Liver (tissue), 9 donors: ENCODE results near the gene NKAPD1. TPM values are rescaled to one million over a fixed set of nuclear protein-coding genes. Genes with fewer than 3 reads are reported as not detected.
"Not testable (repeated sequence)": the region's sequence is repeated elsewhere in the genome, so short reads cannot be mapped to it uniquely, and the experiment has no call there.

Experiments used
- DNase-seq: peaks from one replicate; pipeline ENCODE4 v3.0.0-alpha.2; 2017; ENCODE audit warnings: low spot score
- H3K27ac ChIP-seq, 2 donors: one replicate each; pipeline ENCODE4 v1.7.0; 2013; ENCODE audit warnings: inconsistent platforms in 2 of 2, low read length in 2 of 2, control low read depth in 1 of 2, low read depth in 1 of 2, mild to moderate bottlenecking in 1 of 2
- H3K27me3 ChIP-seq, 4 donors: one replicate each; pipeline versions ENCODE4 v1.6.1 to v1.7.0; 2013; ENCODE audit warnings: low read length in 3 of 4, inconsistent platforms in 1 of 4, mild to moderate bottlenecking in 1 of 4, moderate library complexity in 1 of 4; ENCODE audit not compliant: control insufficient read depth in 4 of 4, insufficient read depth in 4 of 4
- H3K36me3 ChIP-seq, 4 donors: one replicate each; pipeline versions ENCODE4 v1.6.1 to v1.7.0; 2013; ENCODE audit warnings: low read length in 3 of 4, mild to moderate bottlenecking in 3 of 4, low read depth in 1 of 4, moderate library complexity in 1 of 4; ENCODE audit not compliant: control insufficient read depth in 4 of 4, insufficient read depth in 3 of 4
- H3K4me1 ChIP-seq, 4 donors: one replicate each; pipeline versions ENCODE4 v1.6.1 to v1.7.0; 2013; ENCODE audit warnings: low read length in 3 of 4, mild to moderate bottlenecking in 3 of 4, moderate library complexity in 1 of 4; ENCODE audit not compliant: control insufficient read depth in 4 of 4, insufficient read depth in 4 of 4
- H3K4me3 ChIP-seq, 3 donors: one replicate each; pipeline versions ENCODE4 v1.6.1 to v1.7.0; 2013; ENCODE audit warnings: low read length in 3 of 3, control low read depth in 1 of 3, low read depth in 1 of 3, mild to moderate bottlenecking in 1 of 3
- H3K9ac ChIP-seq, 2 donors: one replicate each; pipeline ENCODE4 v1.7.0; 2013; ENCODE audit warnings: low read length in 2 of 2, mild to moderate bottlenecking in 2 of 2, moderate library complexity in 2 of 2, control low read depth in 1 of 2, low read depth in 1 of 2
- H3K9me3 ChIP-seq, 4 donors: one replicate each; pipeline versions ENCODE4 v1.6.1 to v1.7.0; 2013; ENCODE audit warnings: low read length in 3 of 4; ENCODE audit not compliant: control insufficient read depth in 4 of 4
- EGR1 ChIP-seq, 2 donors: IDR thresholded peaks; 2 replicates each; pipeline ENCODE4 v1.6.1; 2016 to 2018; ENCODE audit warnings: antibody characterized with exemption in 2 of 2, low read depth in 2 of 2
- FOXA1 ChIP-seq: IDR thresholded peaks from 2 replicates; pipeline ENCODE4 v1.6.1; 2016; ENCODE audit warnings: antibody characterized with exemption
- FOXA2 ChIP-seq: IDR thresholded peaks from 2 replicates; pipeline ENCODE4 v1.6.1; 2016; ENCODE audit warnings: antibody characterized with exemption
- GABPA ChIP-seq, 2 donors: IDR thresholded peaks in 1 of 2; conservative IDR thresholded peaks in 1 of 2; 2 replicates each; pipeline ENCODE4 v1.6.1; 2016; ENCODE audit warnings: antibody characterized with exemption in 2 of 2, mild to moderate bottlenecking in 1 of 2, moderate library complexity in 1 of 2
- HNF4A ChIP-seq, 2 donors: conservative IDR thresholded peaks; 2 replicates each; pipeline ENCODE4 v1.6.1; 2016; ENCODE audit warnings: antibody characterized with exemption in 2 of 2, mild to moderate bottlenecking in 2 of 2
- HNF4G ChIP-seq: IDR thresholded peaks from 2 replicates; pipeline ENCODE4 v1.6.1; 2016; ENCODE audit warnings: antibody characterized with exemption
- JUND ChIP-seq, 2 donors: IDR thresholded peaks; 2 replicates each; pipeline ENCODE4 v1.6.1; 2016; ENCODE audit warnings: antibody characterized with exemption in 2 of 2
- NR2F2 ChIP-seq: IDR thresholded peaks from 2 replicates; pipeline ENCODE4 v1.6.1; 2016; ENCODE audit warnings: antibody characterized with exemption
- RAD21 ChIP-seq, 2 donors: IDR thresholded peaks; 2 replicates each; pipeline ENCODE4 v1.6.1; 2016; ENCODE audit warnings: antibody characterized with exemption in 2 of 2, mild to moderate bottlenecking in 2 of 2
- RXRA ChIP-seq, 2 donors: IDR thresholded peaks; 2 replicates each; pipeline ENCODE4 v1.6.1; 2017 to 2018; ENCODE audit warnings: antibody characterized with exemption in 2 of 2, mild to moderate bottlenecking in 1 of 2
- SP1 ChIP-seq: IDR thresholded peaks from 2 replicates; pipeline ENCODE4 v1.6.1; 2018; ENCODE audit warnings: antibody characterized with exemption, mild to moderate bottlenecking
- TAF1 ChIP-seq: conservative IDR thresholded peaks from 2 replicates; pipeline ENCODE4 v1.6.1; 2016; ENCODE audit warnings: antibody characterized with exemption, mild to moderate bottlenecking
- YY1 ChIP-seq: IDR thresholded peaks from 2 replicates; pipeline ENCODE4 v1.6.1; 2016; ENCODE audit warnings: antibody characterized with exemption, mild to moderate bottlenecking
- WGBS: extraction: QIAGEN DNeasy Blood & Tissue Kit; methylation state at CpG from one replicate; pipeline ENCODE4 v1.1.7; 2013; 5-methylcytosine and 5-hydroxymethylcytosine counted together
- polyA plus RNA-seq, 2 donors: library from polyadenylated mRNA; stranded (reverse) in 1 of 2; unstranded in 1 of 2; fragments of 200-250 nt in 1 of 2; fragments of >200 nt in 1 of 2; fragmentation: Nextera tagmentation in 1 of 2; extraction: Ambion mirVana in 1 of 2; gene quantifications; one replicate each; pipeline versions ENCODE4 v1.2.1 to v1.2.3, GENCODE V29; 2013 to 2015
- total RNA-seq, 2 donors: library from RNA; depleted of rRNA; stranded (reverse); fragments of >200 nt; gene quantifications; one replicate each; pipeline ENCODE4 v1.2.3, GENCODE V29; 2014
- TF ChIP-seq, protein P1 (sequence below): fragments of 150-350 bp; IDR thresholded peaks from 2 replicates; pipeline ENCODE4 v1.5.1; 2017; ENCODE audit warnings: improper control_type of control experiment, low read depth, low read length; ENCODE audit not compliant: missing input control
- TF ChIP-seq, protein P2 (sequence below): IDR thresholded peaks from 2 replicates; pipeline ENCODE4 v1.6.1; 2016; ENCODE audit warnings: antibody characterized with exemption
- TF ChIP-seq, protein P3 (sequence below): IDR thresholded peaks from 2 replicates; pipeline ENCODE4 v1.6.1; 2016; ENCODE audit warnings: antibody characterized with exemption, mild to moderate bottlenecking
- TF ChIP-seq, protein P4 (sequence below): IDR thresholded peaks from 2 replicates; pipeline ENCODE4 v1.6.1; 2016; ENCODE audit warnings: antibody characterized with exemption
- TF ChIP-seq, protein P5 (sequence below): IDR thresholded peaks from 2 replicates; pipeline ENCODE4 v1.6.1; 2016; ENCODE audit warnings: antibody characterized with exemption
- donor health status: healthy.
- donor health status: healthy.
- donor health status: healthy.
- donor health status: healthy.
- donor health status: healthy.

Gene NKAPD1
- total and polyA plus RNA-seq, 4 donors, result 5.3 to 11.2 (median 7.4) TPM

DNA sequence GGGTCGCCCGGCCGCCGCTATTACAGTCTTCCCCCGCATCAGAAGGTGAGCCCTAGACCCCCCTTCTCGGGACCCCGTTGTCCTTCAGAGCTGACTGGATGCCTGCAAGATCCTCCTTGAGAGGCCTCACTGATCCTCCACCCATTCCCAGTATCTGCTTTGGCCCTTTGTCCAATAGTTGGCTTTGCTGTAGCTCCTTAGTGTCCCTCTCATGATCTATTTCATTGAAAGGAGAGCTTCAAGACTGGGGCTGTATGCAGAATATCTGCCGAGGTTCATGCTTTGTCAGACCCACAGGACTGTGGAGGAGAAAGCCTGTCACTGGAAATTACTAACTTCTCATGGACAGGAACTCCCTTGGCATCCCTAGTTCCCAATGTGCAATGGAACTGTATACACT is 48.4 kb upstream of the NKAPD1 start:
- under 1% methylated on average over 8 of the region's 8 CpGs for WGBS
- Histone ChIP-seq H3K27ac (peak overlapping the region; percentile 93 to 98), H3K9me3 (no peaks in the 10 kb centered on the region), H3K4me3 (peak overlapping the region; percentile 73 to 98 (median 90)), H3K36me3 (peaks cover 10 to 25% (median 21%) of the 10 kb centered on the region in 4 donors), H3K27me3 (no peaks in the 10 kb centered on the region), H3K4me1 (peaks cover 2 to 17% (median 10%) of the 10 kb centered on the region in 4 donors), H3K9ac (peak overlapping the region; percentile 71 to 77)
- DNase-seq, result no peak
- TF ChIP-seq EGR1 (IDR thresholded peaks at IDR 0.05; ENCODE audit: low read depth in 2 of 2), result no peak

DNA sequence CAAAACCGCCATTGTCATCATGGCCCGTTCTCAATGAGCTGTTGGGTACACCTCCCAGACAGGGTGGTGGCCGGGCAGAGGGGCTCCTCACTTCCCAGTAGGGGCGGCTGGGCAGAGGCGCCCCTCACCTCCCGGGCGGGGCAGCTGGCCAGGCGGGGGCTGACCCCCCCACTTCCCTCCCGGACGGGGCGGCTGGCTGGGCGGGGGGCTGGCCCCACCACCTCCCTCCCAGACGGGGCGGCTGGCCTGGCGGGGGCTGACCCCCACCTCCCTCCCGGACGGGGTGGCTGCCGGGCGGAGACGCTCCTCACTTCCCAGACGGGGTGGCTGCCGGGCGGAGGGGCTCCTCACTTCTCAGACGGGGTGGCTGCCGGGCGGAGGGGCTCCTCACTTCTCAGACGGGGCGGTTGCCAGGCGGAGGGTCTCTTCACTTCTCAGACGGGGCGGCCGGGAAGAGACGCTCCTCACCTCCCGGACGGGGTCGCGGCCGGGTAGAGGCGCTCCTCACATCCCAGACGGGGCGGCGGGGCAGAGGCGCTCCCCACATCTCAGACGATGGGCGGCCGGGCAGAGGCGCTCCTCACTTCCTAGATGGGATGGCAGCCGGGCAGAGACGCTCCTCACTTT is 47.2 kb upstream of the NKAPD1 start:
- 94% methylated on average over 36 of the region's 49 CpGs for WGBS
- Histone ChIP-seq H3K4me1 (peaks cover 2 to 17% (median 10%) of the 10 kb centered on the region in 4 donors), H3K36me3 (peaks cover 12 to 30% (median 23%) of the 10 kb centered on the region in 4 donors)
- not testable (repeated sequence) for H3K27me3 ChIP-seq, DNase-seq, H3K9ac ChIP-seq, H3K27ac ChIP-seq, H3K4me3 ChIP-seq, H3K9me3 ChIP-seq

DNA sequence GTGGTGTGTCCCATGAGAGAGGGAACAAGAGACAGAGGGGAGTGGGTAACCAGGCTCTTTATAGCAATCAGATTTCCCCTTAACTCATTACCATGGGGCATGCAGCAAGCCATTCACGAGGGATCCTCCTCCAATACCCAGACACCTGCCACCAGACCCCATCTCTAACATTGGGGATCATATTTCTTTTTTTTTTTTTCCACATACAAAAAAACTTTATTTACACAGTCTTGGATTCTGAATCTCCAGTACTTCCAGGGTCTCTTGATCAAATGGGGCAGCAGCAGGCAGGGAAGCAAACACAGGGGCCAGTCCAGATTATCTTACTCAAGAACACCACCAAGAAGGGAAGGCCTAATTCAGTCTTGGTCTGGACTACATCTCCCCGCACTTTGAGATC is 44.6 kb upstream of the NKAPD1 start:
- Histone ChIP-seq H3K4me1 (peaks cover 0 to 10% (median 6%) of the 10 kb centered on the region in 4 donors), H3K9ac (no peak overlapping the region), H3K9me3 (no peaks in the 10 kb centered on the region), H3K27me3 (no peaks in the 10 kb centered on the region), H3K27ac (no peak overlapping the region), H3K36me3 (peaks cover 12 to 36% (median 31%) of the 10 kb centered on the region in 4 donors), H3K4me3 (no peak overlapping the region)
- 96% methylated on average over 2 of the region's 2 CpGs for WGBS
- no peak for DNase-seq
- TF ChIP-seq, protein P1, sequence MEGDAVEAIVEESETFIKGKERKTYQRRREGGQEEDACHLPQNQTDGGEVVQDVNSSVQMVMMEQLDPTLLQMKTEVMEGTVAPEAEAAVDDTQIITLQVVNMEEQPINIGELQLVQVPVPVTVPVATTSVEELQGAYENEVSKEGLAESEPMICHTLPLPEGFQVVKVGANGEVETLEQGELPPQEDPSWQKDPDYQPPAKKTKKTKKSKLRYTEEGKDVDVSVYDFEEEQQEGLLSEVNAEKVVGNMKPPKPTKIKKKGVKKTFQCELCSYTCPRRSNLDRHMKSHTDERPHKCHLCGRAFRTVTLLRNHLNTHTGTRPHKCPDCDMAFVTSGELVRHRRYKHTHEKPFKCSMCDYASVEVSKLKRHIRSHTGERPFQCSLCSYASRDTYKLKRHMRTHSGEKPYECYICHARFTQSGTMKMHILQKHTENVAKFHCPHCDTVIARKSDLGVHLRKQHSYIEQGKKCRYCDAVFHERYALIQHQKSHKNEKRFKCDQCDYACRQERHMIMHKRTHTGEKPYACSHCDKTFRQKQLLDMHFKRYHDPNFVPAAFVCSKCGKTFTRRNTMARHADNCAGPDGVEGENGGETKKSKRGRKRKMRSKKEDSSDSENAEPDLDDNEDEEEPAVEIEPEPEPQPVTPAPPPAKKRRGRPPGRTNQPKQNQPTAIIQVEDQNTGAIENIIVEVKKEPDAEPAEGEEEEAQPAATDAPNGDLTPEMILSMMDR, result no peak
- no peak for TF ChIP-seq SP1
- no peak for TF ChIP-seq EGR1 (IDR thresholded peaks at IDR 0.05; ENCODE audit: low read depth in 2 of 2)
- TF ChIP-seq YY1, result no peak
- TF ChIP-seq FOXA2, result no peak
- TF ChIP-seq, protein P2, sequence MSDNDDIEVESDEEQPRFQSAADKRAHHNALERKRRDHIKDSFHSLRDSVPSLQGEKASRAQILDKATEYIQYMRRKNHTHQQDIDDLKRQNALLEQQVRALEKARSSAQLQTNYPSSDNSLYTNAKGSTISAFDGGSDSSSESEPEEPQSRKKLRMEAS, result no peak
- TF ChIP-seq GABPA (IDR thresholded peaks at IDR 0.05 in 1 of 2, conservative IDR thresholded peaks at IDR 0.05 in 1 of 2), result no peak
- TF ChIP-seq HNF4A (conservative IDR thresholded peaks at IDR 0.05), result no peak
- TF ChIP-seq FOXA1, result no peak
- TF ChIP-seq, protein P3, sequence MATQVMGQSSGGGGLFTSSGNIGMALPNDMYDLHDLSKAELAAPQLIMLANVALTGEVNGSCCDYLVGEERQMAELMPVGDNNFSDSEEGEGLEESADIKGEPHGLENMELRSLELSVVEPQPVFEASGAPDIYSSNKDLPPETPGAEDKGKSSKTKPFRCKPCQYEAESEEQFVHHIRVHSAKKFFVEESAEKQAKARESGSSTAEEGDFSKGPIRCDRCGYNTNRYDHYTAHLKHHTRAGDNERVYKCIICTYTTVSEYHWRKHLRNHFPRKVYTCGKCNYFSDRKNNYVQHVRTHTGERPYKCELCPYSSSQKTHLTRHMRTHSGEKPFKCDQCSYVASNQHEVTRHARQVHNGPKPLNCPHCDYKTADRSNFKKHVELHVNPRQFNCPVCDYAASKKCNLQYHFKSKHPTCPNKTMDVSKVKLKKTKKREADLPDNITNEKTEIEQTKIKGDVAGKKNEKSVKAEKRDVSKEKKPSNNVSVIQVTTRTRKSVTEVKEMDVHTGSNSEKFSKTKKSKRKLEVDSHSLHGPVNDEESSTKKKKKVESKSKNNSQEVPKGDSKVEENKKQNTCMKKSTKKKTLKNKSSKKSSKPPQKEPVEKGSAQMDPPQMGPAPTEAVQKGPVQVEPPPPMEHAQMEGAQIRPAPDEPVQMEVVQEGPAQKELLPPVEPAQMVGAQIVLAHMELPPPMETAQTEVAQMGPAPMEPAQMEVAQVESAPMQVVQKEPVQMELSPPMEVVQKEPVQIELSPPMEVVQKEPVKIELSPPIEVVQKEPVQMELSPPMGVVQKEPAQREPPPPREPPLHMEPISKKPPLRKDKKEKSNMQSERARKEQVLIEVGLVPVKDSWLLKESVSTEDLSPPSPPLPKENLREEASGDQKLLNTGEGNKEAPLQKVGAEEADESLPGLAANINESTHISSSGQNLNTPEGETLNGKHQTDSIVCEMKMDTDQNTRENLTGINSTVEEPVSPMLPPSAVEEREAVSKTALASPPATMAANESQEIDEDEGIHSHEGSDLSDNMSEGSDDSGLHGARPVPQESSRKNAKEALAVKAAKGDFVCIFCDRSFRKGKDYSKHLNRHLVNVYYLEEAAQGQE, result no peak
- no peak for TF ChIP-seq JUND (IDR thresholded peaks at IDR 0.05)
- no peak for TF ChIP-seq RXRA (IDR thresholded peaks at IDR 0.05)
- TF ChIP-seq NR2F2, result no peak
- no peak for TF ChIP-seq HNF4G
- TF ChIP-seq, protein P4, sequence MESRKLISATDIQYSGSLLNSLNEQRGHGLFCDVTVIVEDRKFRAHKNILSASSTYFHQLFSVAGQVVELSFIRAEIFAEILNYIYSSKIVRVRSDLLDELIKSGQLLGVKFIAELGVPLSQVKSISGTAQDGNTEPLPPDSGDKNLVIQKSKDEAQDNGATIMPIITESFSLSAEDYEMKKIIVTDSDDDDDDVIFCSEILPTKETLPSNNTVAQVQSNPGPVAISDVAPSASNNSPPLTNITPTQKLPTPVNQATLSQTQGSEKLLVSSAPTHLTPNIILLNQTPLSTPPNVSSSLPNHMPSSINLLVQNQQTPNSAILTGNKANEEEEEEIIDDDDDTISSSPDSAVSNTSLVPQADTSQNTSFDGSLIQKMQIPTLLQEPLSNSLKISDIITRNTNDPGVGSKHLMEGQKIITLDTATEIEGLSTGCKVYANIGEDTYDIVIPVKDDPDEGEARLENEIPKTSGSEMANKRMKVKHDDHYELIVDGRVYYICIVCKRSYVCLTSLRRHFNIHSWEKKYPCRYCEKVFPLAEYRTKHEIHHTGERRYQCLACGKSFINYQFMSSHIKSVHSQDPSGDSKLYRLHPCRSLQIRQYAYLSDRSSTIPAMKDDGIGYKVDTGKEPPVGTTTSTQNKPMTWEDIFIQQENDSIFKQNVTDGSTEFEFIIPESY, result no peak
- TF ChIP-seq TAF1, result no peak
- no peak for TF ChIP-seq RAD21 (IDR thresholded peaks at IDR 0.05)
- TF ChIP-seq, protein P5, sequence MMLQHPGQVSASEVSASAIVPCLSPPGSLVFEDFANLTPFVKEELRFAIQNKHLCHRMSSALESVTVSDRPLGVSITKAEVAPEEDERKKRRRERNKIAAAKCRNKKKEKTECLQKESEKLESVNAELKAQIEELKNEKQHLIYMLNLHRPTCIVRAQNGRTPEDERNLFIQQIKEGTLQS, result no peak
